A549 (cell line): ENCODE results near the gene RAPGEF6.

Experiments
- CEBPB ChIP-seq, 2 experiments: fragments of >200 bp in 1 of 2; sonication (Bioruptor Twin) in 1 of 2; formaldehyde crosslinking in 1 of 2; IDR thresholded peaks; 2 replicates each; pipeline ENCODE4 v1.6.1; 2012 to 2016
- CTCF ChIP-seq: fragments of >200 bp; sonication (Bioruptor Twin); formaldehyde crosslinking; IDR thresholded peaks from 3 replicates; pipeline ENCODE4 v1.5.1; 2016
- POLR2A ChIP-seq: IDR thresholded peaks from 2 replicates; pipeline ENCODE4 v1.6.1; 2012; ENCODE audit warnings: mild to moderate bottlenecking, low read length
- ZSCAN20 ChIP-seq: fragments of 250-450 bp; sonication (Bioruptor Pico); IDR thresholded peaks from 2 replicates; pipeline ENCODE4 v1.8.0; 2022; ENCODE audit warnings: mild to moderate bottlenecking, moderate library complexity

GRCh38 chr5:131639148-131639547 is 4.1 kb upstream of the RAPGEF6 start:
- TF ChIP-seq POLR2A (no peak), ZSCAN20 (CRISPR knock-in tag) (no peak), CTCF (no peak), CEBPB (IDR thresholded peaks at IDR 0.05) (no peak)
